Measurements from ENCODE around the gene YAP1. TPM values are rescaled to one million over a fixed set of nuclear protein-coding genes. Genes with fewer than 3 reads are reported as not detected.
A peak's percentile ranks its signal among the peaks of the same experiment; 100 is the strongest.

The YAP1 gene
- total RNA-seq, 1 donor = 174 TPM

DNA sequence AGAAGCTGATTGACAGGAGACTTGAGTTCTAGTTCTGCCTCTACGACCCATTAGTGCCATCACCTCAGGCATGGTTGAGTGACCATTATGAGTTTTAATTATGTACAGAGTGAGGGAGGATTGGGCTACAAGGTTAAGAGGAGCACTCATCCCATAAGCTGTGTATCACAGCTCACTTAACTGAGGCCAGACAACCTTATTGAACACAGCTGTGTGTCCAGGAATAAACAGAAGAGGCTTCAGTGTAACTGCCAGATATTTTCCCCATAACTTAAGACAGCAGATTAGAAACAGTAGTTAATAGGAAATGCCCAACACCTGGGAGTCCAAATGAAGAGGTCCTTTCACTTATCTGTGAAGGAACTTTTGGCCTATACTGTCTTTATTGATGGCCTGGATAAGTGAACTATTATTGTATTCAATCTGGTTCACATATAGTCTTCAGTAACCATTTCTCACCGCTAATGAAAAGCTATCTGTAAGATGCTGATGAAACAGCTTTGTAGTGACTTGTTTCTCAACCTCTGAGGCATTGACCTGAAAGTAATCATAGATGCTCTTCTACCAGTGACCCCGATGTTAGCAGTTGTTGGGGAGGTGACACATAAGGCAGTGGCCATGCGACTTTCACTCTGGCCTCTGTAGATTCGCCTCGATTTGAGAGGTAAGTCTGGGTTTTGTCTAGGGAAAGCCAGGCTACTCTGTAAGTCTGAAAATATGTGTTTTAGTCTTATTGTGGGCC, 41.7 kb downstream of the YAP1 start:
- Histone ChIP-seq H3K27me3 (ENCODE audit: insufficient read depth, low read length) (no peaks in the 10 kb centered on the region), H3K4me2 (ENCODE audit: insufficient read depth, low read length) (no peak overlapping the region), H3K4me3 (ENCODE audit: insufficient read depth, low read length) (no peak overlapping the region), H3K9me3 (ENCODE audit: low read depth, low read length) (no peaks in the 10 kb centered on the region), H3K36me3 (ENCODE audit: insufficient read depth, low read length) (no peaks in the 10 kb centered on the region), H3K4me1 (ENCODE audit: insufficient read depth, low read length) (peaks cover 18% of the 10 kb centered on the region), H3K79me2 (ENCODE audit: insufficient read depth, low read length) (peaks cover 100% of the 10 kb centered on the region), H2AFZ (ENCODE audit: low read length) (no peak overlapping the region), H4K20me1 (ENCODE audit: insufficient read depth, low read length) (peaks cover 40% of the 10 kb centered on the region), H3K27ac (ENCODE audit: low read depth, low read length) (peak overlapping the region; percentile 16)
- no peak for DNase-seq (ENCODE audit: insufficient read length, low spot score, missing footprints)
- TF ChIP-seq, protein P1, sequence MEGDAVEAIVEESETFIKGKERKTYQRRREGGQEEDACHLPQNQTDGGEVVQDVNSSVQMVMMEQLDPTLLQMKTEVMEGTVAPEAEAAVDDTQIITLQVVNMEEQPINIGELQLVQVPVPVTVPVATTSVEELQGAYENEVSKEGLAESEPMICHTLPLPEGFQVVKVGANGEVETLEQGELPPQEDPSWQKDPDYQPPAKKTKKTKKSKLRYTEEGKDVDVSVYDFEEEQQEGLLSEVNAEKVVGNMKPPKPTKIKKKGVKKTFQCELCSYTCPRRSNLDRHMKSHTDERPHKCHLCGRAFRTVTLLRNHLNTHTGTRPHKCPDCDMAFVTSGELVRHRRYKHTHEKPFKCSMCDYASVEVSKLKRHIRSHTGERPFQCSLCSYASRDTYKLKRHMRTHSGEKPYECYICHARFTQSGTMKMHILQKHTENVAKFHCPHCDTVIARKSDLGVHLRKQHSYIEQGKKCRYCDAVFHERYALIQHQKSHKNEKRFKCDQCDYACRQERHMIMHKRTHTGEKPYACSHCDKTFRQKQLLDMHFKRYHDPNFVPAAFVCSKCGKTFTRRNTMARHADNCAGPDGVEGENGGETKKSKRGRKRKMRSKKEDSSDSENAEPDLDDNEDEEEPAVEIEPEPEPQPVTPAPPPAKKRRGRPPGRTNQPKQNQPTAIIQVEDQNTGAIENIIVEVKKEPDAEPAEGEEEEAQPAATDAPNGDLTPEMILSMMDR (IDR thresholded peaks at IDR 0.05; ENCODE audit: extremely low read depth, low read depth, low read length) = no peak

DNA sequence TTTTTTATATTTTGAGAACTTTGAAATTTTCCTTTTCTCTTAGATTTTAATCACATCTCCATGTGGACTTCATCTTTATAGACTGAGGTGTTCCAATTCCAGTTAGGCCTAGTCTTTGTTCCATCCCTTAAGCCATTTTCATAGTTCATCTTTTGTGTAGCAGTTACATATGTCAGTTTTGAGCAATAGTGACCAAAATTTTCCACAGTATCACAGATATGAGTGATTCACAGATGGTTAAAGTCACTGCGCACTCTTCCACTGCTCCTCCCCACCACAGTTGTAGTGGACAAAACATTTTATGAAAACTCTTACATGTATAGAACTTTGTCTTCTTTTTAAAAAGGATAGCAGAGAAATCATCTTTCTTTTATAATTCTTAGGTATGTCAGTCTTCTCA, 42.8 kb downstream of the YAP1 start:
- DNase-seq (ENCODE audit: insufficient read length, low spot score, missing footprints) = no peak
- Histone ChIP-seq H3K9me3 (ENCODE audit: low read depth, low read length) (no peaks in the 10 kb centered on the region), H3K4me3 (ENCODE audit: insufficient read depth, low read length) (no peak overlapping the region), H3K27me3 (ENCODE audit: insufficient read depth, low read length) (no peaks in the 10 kb centered on the region), H3K4me1 (ENCODE audit: insufficient read depth, low read length) (peaks cover 23% of the 10 kb centered on the region), H3K27ac (ENCODE audit: low read depth, low read length) (peak overlapping the region; percentile 16), H3K79me2 (ENCODE audit: insufficient read depth, low read length) (peaks cover 100% of the 10 kb centered on the region), H3K4me2 (ENCODE audit: insufficient read depth, low read length) (no peak overlapping the region), H3K36me3 (ENCODE audit: insufficient read depth, low read length) (no peaks in the 10 kb centered on the region), H4K20me1 (ENCODE audit: insufficient read depth, low read length) (peaks cover 43% of the 10 kb centered on the region), H2AFZ (ENCODE audit: low read length) (no peak overlapping the region)
- TF ChIP-seq, protein P1 (IDR thresholded peaks at IDR 0.05; ENCODE audit: extremely low read depth, low read depth, low read length) = no peak

DNA sequence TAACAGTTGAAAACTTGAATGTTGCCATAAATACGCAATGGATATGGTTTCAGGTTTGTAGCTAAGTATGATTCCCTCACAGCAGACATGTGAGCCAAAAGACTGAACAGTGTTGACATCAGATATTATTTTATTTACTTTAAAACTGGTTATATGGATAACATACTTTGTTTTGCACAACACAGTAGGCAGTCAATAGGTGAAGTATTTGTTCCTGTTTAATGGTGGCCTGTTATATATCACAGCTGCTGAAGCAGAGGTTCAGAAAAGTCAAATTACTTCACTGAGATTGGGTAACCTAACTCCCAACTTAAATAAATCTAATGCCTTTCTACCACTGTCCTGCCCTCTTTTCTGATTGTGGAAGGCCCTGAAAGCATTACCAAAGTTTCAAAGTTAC, 44.6 kb downstream of the YAP1 start:
- TF ChIP-seq, protein P1 (IDR thresholded peaks at IDR 0.05; ENCODE audit: extremely low read depth, low read depth, low read length) = no peak
- Histone ChIP-seq H2AFZ (ENCODE audit: low read length) (no peak overlapping the region), H3K36me3 (ENCODE audit: insufficient read depth, low read length) (no peaks in the 10 kb centered on the region), H3K9me3 (ENCODE audit: low read depth, low read length) (no peaks in the 10 kb centered on the region), H3K4me2 (ENCODE audit: insufficient read depth, low read length) (no peak overlapping the region), H3K4me1 (ENCODE audit: insufficient read depth, low read length) (peaks cover 26% of the 10 kb centered on the region), H4K20me1 (ENCODE audit: insufficient read depth, low read length) (peaks cover 38% of the 10 kb centered on the region), H3K79me2 (ENCODE audit: insufficient read depth, low read length) (peaks cover 100% of the 10 kb centered on the region), H3K27ac (ENCODE audit: low read depth, low read length) (no peak overlapping the region), H3K4me3 (ENCODE audit: insufficient read depth, low read length) (no peak overlapping the region), H3K27me3 (ENCODE audit: insufficient read depth, low read length) (no peaks in the 10 kb centered on the region)
- no peak for DNase-seq (ENCODE audit: insufficient read length, low spot score, missing footprints)

DNA sequence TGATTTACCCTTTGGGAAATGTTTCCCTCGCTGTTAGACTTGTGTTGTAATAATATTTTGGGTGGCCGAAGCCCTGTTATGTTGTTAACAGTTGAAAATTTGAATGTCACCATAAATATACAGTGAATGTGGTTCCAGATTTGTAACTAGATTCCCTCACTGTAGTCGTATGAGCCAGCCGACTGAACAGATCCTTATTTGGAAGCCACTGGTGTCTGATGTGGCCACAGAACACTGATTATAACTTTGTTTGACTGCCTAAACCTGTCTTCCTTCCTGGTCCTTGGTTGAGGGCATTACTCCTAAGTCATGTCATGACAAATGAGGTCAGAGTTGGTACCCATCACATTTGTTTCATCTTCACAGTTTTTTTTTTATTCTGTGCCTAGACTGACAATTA, 45.4 kb downstream of the YAP1 start:
- H3K4me2 ChIP-seq (ENCODE audit: insufficient read depth, low read length) = peak overlapping the region; percentile 32
- H4K20me1 ChIP-seq (ENCODE audit: insufficient read depth, low read length) = peaks cover 35% of the 10 kb centered on the region
- H3K4me3 ChIP-seq (ENCODE audit: insufficient read depth, low read length) = no peak overlapping the region
- no peaks in the 10 kb centered on the region for H3K36me3 ChIP-seq (ENCODE audit: insufficient read depth, low read length)
- TF ChIP-seq, protein P1 (IDR thresholded peaks at IDR 0.05; ENCODE audit: extremely low read depth, low read depth, low read length) = no peak
- H3K9me3 ChIP-seq (ENCODE audit: low read depth, low read length) = no peaks in the 10 kb centered on the region
- peaks cover 100% of the 10 kb centered on the region for H3K79me2 ChIP-seq (ENCODE audit: insufficient read depth, low read length)
- no peaks in the 10 kb centered on the region for H3K27me3 ChIP-seq (ENCODE audit: insufficient read depth, low read length)
- H3K27ac ChIP-seq (ENCODE audit: low read depth, low read length) = peak overlapping the region; percentile 27
- H3K4me1 ChIP-seq (ENCODE audit: insufficient read depth, low read length) = peaks cover 26% of the 10 kb centered on the region
- no peak for DNase-seq (ENCODE audit: insufficient read length, low spot score, missing footprints)
- no peak overlapping the region for H2AFZ ChIP-seq (ENCODE audit: low read length)

Data from osteoblast (primary cell).